DOHH2 (cell line): ENCODE data around the gene CDH10.

ENCODE experiments used
- CTCF ChIP-seq: fragments of 200-600 bp; sonication (generic); IDR thresholded peaks from one replicate; pipeline ENCODE4 v1.5.1; 2014; ENCODE audit warnings: antibody characterized with exemption, mild to moderate bottlenecking, low read depth, low read length; ENCODE audit not compliant: poor library complexity, severe bottlenecking
- EZH2phosphoT487 ChIP-seq: fragments of 200-600 bp; sonication (generic); IDR thresholded peaks from 2 replicates; pipeline ENCODE4 v1.6.1; 2017; ENCODE audit warnings: borderline replicate concordance, mild to moderate bottlenecking, antibody characterized with exemption, low read length, moderate library complexity, mixed read lengths

GRCh38 chr5:24474685-24475084 lies 170.1 kb downstream of the CDH10 start:
- TF ChIP-seq CTCF, result no peak
- TF ChIP-seq EZH2phosphoT487, result no peak
